Esophagus squamous epithelium (tissue), 4 donors: ENCODE results near the gene ZDHHC14.

Experiments
- CTCF ChIP-seq, 6 experiments: fragments of 450-650 bp in 4 of 6; fragments of 200-600 bp in 2 of 6; sonication (generic) in 2 of 6; IDR thresholded peaks; one replicate each; pipeline ENCODE4 v1.5.1; 2016 to 2019; ENCODE audit warnings: antibody characterized with exemption in 6 of 6, mild to moderate bottlenecking in 4 of 6, moderate library complexity in 4 of 6
- POLR2A ChIP-seq, 4 donors: fragments of 450-650 bp; IDR thresholded peaks; one replicate each; pipeline ENCODE4 v1.6.1; 2017; ENCODE audit warnings: antibody characterized with exemption in 4 of 4, mild to moderate bottlenecking in 4 of 4, moderate library complexity in 3 of 4

DNA sequence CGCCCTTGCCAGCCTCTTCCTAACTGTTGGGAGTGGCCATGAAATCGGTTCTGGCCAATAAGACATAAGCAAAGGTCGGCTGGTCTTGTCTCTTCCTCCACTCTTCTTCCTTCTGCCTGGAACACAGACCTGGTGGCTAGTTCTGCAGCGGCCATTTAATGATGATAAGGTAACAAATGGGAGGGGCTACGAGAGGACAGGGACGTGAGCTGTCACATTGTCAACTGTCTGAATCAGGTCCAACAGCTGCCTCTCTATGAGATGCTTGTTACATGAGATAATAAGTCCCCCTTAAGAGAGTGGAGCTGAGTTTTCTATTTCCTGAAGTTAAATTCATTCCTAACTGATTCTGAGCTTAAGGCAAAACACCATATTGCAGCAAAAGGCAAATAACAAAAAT, 45.2 kb upstream of the ZDHHC14 start:
- TF ChIP-seq CTCF (IDR thresholded peaks at IDR 0.05) (no peak), POLR2A (IDR thresholded peaks at IDR 0.05) (no peak)
